Erythroblast (primary cell): ENCODE data around the gene DNAJB6.

ENCODE experiments used
- DNase-seq, 2 experiments: peaks; one replicate each; lab custom pipeline; 2025; lab: John Stamatoyannopoulos, UW
- GATA1 ChIP-seq: IDR thresholded peaks from 2 replicates; pipeline ENCODE4 v1.6.1; 2011; ENCODE audit warnings: low read depth, mild to moderate bottlenecking, control low read depth, low read length, moderate library complexity
- POLR2A ChIP-seq: IDR thresholded peaks from 2 replicates; pipeline ENCODE4 v1.6.1; 2011; ENCODE audit warnings: mild to moderate bottlenecking, low read length

Gene DNAJB6

DNA sequence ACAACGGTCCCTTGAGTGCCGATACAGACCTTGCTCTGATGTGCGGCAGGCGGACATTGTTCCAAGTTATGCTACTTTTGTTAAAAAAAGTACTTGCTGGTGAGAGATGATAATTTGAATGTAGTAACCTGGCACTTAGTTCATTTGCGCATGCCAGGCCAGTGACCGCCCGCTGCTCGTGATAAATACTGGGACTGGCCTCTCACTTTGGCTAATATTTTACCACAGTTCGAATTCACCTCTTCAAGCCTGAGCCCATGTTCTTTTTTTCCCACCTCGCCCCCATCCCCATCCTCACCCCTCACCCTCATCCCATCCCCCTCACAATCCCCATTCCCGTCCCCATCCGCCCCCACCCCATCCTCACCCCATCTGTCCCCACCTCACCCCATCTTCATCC lies 126.4 kb downstream of the DNAJB6 start:
- DNase-seq = no peak
- no peak for TF ChIP-seq POLR2A
- TF ChIP-seq GATA1 = no peak

DNA sequence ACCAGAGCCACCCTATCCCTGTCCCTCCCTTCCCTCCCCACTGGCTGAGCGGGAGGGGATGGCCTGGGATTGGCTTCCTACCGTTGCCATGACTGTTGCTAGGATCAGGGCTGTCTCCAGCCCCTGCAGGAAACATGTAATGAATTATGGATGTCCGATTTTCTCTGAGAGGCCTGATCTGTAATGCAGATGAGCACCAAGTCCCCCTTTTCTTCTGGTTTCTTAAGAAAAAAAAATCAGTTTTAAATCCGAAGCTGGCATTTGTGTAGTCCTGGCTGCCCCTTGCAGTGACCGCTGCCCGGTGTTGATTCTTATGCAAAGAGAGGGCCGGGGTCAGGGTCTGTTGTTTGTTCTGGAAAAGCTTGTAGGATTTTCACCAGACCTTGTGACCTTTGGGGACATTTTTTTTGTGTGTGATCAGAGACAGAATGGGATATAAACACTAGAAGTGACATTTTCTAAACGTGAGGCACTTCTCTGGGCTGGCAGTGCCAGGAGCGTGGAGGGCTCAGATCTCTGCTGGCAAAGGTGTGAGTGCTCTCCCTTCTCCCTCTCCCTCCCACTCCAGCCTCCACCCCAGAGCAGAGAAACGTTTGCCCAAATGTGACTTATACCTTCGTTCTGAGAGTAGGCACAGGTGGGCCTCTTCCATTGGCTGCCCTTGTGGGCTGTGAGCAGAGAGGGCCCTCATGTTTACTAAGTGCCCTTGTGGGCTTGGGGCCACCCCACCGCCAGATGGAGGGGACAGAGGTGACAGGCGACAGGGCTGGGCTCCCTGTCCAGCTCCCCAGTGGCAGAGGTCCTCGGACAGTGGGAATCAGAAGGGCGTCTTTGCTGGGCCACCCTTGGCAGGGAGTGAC lies 127.5 kb downstream of the DNAJB6 start:
- no peak for TF ChIP-seq GATA1
- no peak for TF ChIP-seq POLR2A

DNA sequence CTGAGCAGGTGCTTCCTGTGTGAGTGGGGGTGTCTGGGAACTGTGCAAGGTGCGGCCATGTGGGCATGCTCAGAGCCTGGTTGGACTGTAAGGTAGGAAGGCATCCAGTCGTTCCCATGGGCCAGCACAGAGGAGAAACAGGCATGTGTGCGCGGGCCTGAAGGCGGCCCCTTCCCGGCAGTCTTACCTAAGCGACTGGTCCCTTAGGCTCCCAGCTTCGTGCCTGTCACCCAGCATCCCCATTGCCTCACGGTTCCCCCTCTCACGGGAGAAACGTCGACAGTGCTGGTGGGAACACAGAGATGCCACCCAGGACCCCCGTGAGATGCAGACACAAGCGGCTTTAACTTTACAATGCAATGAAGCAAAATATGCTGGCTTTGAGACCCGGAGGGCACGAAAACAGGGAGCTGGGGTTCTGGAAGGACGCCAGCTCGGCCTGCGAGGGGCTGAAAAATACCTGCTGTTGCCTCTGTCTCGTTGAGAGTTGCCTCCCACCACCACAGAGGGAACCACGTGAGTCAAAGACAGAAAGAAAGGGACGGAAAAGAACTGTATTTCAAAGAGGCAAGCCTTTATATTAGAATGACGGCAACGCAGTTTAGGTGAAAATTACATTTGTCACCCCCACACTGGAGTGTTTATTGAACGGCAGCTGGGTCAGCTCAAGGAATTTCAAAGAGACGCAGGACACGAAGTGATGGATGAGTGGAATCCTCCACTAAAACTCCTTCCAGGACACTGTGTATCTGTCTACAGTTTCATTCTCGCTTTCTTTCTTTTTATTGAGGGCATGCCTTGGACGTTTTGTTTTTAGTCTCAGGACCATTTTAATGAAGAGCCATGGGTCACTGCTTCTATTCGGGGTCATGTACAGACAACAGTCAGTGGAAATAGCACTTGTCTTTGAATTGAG lies 128.4 kb downstream of the DNAJB6 start:
- TF ChIP-seq POLR2A = no peak
- DNase-seq = no peak

More for the DNA sequence above, 127.5 kb downstream of the DNAJB6 start:
- DNase-seq = no peak

DNA sequence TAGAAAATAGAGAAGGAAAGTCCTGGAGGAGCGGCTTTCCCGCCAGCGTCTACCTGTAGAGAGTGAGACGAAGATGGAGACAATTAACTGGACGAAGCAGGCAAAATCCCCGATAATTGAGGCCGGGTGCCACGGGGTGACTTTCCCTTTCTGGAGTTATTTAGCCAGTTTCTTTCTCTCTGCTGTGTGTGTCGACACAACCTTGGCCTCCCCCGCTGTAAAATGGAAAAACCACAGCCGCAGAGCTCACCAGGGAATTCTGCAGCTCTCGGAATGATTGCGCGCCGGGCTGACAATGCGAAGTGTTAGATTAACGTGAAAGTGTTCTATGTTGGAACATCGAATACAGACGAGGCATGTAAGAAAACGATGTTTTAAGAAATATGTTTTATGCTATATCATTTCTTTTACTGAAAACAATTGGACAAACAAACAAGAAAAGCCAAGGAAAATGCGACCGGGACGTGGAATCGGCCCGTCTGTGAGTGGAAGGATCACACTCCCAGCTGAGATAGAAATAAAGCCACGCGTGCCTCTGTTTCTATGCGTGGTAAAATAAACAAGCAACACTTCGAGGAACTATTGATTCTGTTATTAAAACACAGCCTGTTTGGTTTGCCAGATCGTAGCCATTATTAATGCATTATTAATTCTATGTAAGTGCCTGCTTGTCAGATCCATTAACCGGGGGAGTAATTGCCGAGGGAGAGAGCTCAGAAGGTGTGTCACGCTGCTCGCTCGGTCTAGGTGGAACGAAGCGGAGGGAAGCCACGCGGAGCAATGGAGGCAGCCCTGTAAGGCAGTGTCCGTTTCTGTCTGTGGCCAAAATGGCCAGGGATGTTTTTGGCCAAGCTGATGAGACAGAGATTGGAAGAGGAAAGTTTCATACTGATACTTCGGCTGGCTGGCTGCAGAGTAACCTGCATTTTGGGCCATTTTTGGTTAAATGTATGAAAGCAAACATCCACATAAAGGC lies 129.4 kb downstream of the DNAJB6 start:
- DNase-seq = no peak
- TF ChIP-seq GATA1 = no peak
- no peak for TF ChIP-seq POLR2A

DNA sequence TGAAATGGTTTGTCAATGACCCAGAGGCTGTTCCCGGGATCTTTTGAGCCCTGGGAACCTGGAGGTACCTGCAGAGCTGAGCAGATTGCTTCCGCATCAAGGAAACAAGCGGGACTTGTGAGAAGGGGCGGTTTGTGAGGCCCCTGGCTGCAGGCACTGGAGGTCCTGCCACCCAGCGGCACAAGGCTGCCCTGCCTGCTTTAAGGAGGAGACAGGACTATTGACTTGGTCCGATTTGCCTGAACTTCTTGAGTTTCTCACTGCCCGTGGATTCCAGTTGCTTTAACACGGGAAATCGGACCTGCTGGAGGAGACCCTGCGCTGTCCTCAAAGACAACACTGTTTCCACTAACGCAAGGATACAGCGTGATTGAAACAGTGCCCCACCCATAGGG lies 130.1 kb downstream of the DNAJB6 start:
- DNase-seq = no peak

More for the DNA sequence above, 130.1 kb downstream of the DNAJB6 start:
- no peak for TF ChIP-seq GATA1
